Mesenchymal stem cell (in vitro differentiated cells and primary cell): ENCODE data around the gene MGAT4B.

Source experiments
- DNase-seq: peaks from one replicate; pipeline ENCODE4 v3.0.0-alpha.2; 2013
- H2AFZ ChIP-seq: one replicate; pipeline ENCODE4 v1.6.1; 2013; ENCODE audit warnings: low read depth, mild to moderate bottlenecking, control low read depth, inconsistent platforms, low read length, moderate library complexity
- H2AK5ac ChIP-seq: 2 replicates; pipeline ENCODE4 v1.6.1; 2013; ENCODE audit warnings: low read length, moderate library complexity, mild to moderate bottlenecking, inconsistent platforms; ENCODE audit not compliant: severe bottlenecking
- H2BK120ac ChIP-seq: one replicate; pipeline ENCODE4 v1.6.1; 2013; ENCODE audit warnings: low read depth, mild to moderate bottlenecking, inconsistent platforms, low read length, moderate library complexity
- H2BK12ac ChIP-seq, 2 experiments: one replicate each; pipeline ENCODE4 v1.6.1; 2013; ENCODE audit warnings: inconsistent platforms in 2 of 2, low read length in 2 of 2, mild to moderate bottlenecking in 2 of 2, moderate library complexity in 2 of 2, control low read depth in 1 of 2
- H2BK15ac ChIP-seq: one replicate; pipeline ENCODE4 v1.6.1; 2013; ENCODE audit warnings: mild to moderate bottlenecking, low read depth, inconsistent platforms; ENCODE audit not compliant: poor library complexity, severe bottlenecking
- H2BK5ac ChIP-seq: 2 replicates; pipeline ENCODE4 v1.6.1; 2013; ENCODE audit warnings: low read depth, mild to moderate bottlenecking, low read length, control low read depth, inconsistent platforms; ENCODE audit not compliant: poor library complexity, severe bottlenecking
- H3K14ac ChIP-seq, 2 experiments: one replicate each; pipeline ENCODE4 v1.6.1; 2013; ENCODE audit warnings: inconsistent platforms in 2 of 2, low read length in 2 of 2, control low read depth in 1 of 2, mild to moderate bottlenecking in 1 of 2, moderate library complexity in 1 of 2
- H3K18ac ChIP-seq, 2 experiments: one replicate each; pipeline ENCODE4 v1.6.1; 2013; ENCODE audit warnings: inconsistent platforms in 2 of 2, low read length in 2 of 2, control low read depth in 1 of 2, low read depth in 1 of 2, mild to moderate bottlenecking in 1 of 2
- H3K23ac ChIP-seq, 2 experiments: one replicate each; pipeline ENCODE4 v1.6.1; 2013; ENCODE audit warnings: inconsistent platforms in 2 of 2, low read length in 2 of 2, mild to moderate bottlenecking in 2 of 2, moderate library complexity in 2 of 2, control low read depth in 1 of 2
- H3K27ac ChIP-seq: 2 replicates; pipeline ENCODE4 v1.5.1; 2013; ENCODE audit warnings: mild to moderate bottlenecking, moderate library complexity, low read length, control low read depth, inconsistent platforms; ENCODE audit not compliant: poor library complexity, severe bottlenecking
- H3K27me3 ChIP-seq, 2 experiments: 2 replicates each; pipeline versions ENCODE4 v1.6.1 to v1.7.0; 2013; ENCODE audit warnings: low read length in 2 of 2, mild to moderate bottlenecking in 2 of 2, moderate library complexity in 2 of 2, control low read depth in 1 of 2, inconsistent platforms in 1 of 2; ENCODE audit not compliant: control insufficient read depth in 1 of 2, insufficient read depth in 1 of 2
- H3K36me3 ChIP-seq, 2 experiments: 2 replicates each; pipeline versions ENCODE4 v1.6.1 to v1.7.0; 2013; ENCODE audit warnings: low read length in 2 of 2, control low read depth in 1 of 2, inconsistent platforms in 1 of 2, low read depth in 1 of 2, mild to moderate bottlenecking in 1 of 2; ENCODE audit not compliant: insufficient read depth in 2 of 2, control insufficient read depth in 1 of 2
- H3K4ac ChIP-seq, 2 experiments: one replicate each; pipeline ENCODE4 v1.6.1; 2013; ENCODE audit warnings: inconsistent platforms in 2 of 2, low read length in 2 of 2, mild to moderate bottlenecking in 2 of 2, moderate library complexity in 2 of 2, control low read depth in 1 of 2, low read depth in 1 of 2
- H3K4me1 ChIP-seq: 2 replicates; pipeline ENCODE4 v1.6.1; 2013; ENCODE audit warnings: low read depth, low read length, control low read depth; ENCODE audit not compliant: control insufficient read depth, insufficient read depth
- H3K4me2 ChIP-seq: 2 replicates; pipeline ENCODE4 v1.6.1; 2013; ENCODE audit warnings: low read length, mild to moderate bottlenecking, inconsistent platforms; ENCODE audit not compliant: poor library complexity, severe bottlenecking
- H3K4me3 ChIP-seq, 2 experiments: 2 replicates each; pipeline versions ENCODE4 v1.5.1 to v1.7.0; 2013; ENCODE audit warnings: low read length in 2 of 2, mild to moderate bottlenecking in 2 of 2, control low read depth in 1 of 2, low read depth in 1 of 2; ENCODE audit not compliant: insufficient read depth in 1 of 2
- H3K79me1 ChIP-seq: replicated peaks from 2 replicates; pipeline ENCODE4 v1.6.1; 2013; ENCODE audit warnings: mild to moderate bottlenecking, control low read depth, low read length, inconsistent platforms; ENCODE audit not compliant: poor library complexity, severe bottlenecking
- H3K9ac ChIP-seq: 2 replicates; pipeline ENCODE4 v1.7.0; 2013; ENCODE audit warnings: mild to moderate bottlenecking, low read length, moderate library complexity
- H3K9me3 ChIP-seq: 2 replicates; pipeline ENCODE4 v1.7.0; 2013; ENCODE audit warnings: mild to moderate bottlenecking, low read length; ENCODE audit not compliant: control insufficient read depth
- H4K8ac ChIP-seq: one replicate; pipeline ENCODE4 v1.6.1; 2013; ENCODE audit warnings: inconsistent platforms, mild to moderate bottlenecking, low read length, moderate library complexity
- H4K91ac ChIP-seq: one replicate; pipeline ENCODE4 v1.6.1; 2013; ENCODE audit warnings: mild to moderate bottlenecking, low read length, inconsistent platforms
- WGBS: methylation state at CpG from one replicate; pipeline ENCODE4 v1.1.7; 2013; ENCODE audit warnings: mixed read lengths; 5-methylcytosine and 5-hydroxymethylcytosine counted together

Gene MGAT4B

DNA sequence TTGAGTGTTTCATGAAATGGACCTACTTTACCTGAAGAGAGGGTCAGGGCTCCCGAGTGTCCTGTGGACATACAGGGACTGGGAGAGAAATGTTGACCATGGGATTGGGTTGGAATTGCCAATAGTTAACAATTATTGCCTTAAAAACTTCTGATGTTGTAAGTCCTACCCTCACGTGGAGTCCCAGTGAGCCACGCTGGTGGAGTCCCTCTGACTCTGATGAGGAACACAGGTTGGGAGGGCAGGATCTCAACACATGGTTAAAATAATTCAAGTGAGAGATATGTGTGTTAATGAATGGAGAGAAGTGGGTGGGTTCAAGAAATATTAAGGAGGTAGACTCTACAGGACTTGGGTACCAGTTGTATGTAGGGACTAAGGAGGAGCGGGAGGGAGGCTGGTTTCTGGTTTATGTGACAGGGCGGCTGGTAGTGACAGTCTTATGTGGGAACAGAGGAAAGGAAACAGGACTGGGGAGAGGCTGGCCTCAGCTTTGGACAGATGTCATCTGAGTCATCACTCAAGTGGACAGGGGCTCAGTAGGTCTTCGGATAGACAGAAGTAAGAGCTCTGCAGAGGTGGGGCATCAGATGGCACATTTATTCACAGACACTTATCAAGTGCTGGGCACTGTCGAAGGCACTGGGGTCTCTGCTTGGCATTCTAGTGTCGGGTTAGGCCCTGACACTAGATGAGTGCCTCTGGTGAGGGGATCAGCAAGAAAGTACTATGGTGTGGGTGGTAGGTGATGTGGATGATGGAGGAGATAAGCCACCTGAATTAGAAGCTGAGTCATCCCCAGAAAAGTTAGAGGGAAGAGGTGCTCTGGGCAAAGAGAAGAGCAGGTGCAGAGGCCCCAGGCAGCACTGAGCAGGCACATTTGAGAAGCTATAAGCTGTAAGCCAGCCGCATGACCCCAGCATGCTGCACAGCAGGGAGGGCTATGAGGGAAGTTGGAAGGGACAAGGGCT is 46.8 kb downstream of the MGAT4B start:
- no peak overlapping the region for H2BK5ac ChIP-seq
- no peak overlapping the region for H2BK15ac ChIP-seq
- no peak overlapping the region for H3K4me2 ChIP-seq
- H2AK5ac ChIP-seq = no peak overlapping the region
- no peak overlapping the region for H3K9ac ChIP-seq
- no peak overlapping the region for H3K23ac ChIP-seq
- H3K79me1 ChIP-seq = peaks cover 5% of the 10 kb centered on the region
- no peak overlapping the region for H3K14ac ChIP-seq
- 78% methylated on average over 9 of the region's 9 CpGs for WGBS
- H3K4me3 ChIP-seq = no peak overlapping the region
- H3K18ac ChIP-seq = peak overlapping the region in 1 of 2 experiments; percentile 14
- no peak overlapping the region for H4K91ac ChIP-seq
- H3K9me3 ChIP-seq = no peaks in the 10 kb centered on the region
- no peak overlapping the region for H2AFZ ChIP-seq
- H3K27ac ChIP-seq = no peak overlapping the region
- H3K36me3 ChIP-seq = peaks cover 0 to 5% of the 10 kb centered on the region in 2 experiments
- no peak overlapping the region for H2BK120ac ChIP-seq
- no peak overlapping the region for H4K8ac ChIP-seq
- no peak overlapping the region for H3K4ac ChIP-seq
- peak; percentile 47 for DNase-seq
- no peaks in the 10 kb centered on the region for H3K27me3 ChIP-seq
- H3K4me1 ChIP-seq = peaks cover 33% of the 10 kb centered on the region
- H2BK12ac ChIP-seq = no peak overlapping the region

GRCh38 chr5:179758955-179759354 is 47.7 kb downstream of the MGAT4B start:
- 85% methylated on average over 8 of the region's 8 CpGs for WGBS

GRCh38 chr5:179755022-179755421 is 51.6 kb downstream of the MGAT4B start:
- peaks cover 11% of the 10 kb centered on the region for H3K4me1 ChIP-seq
- H3K4ac ChIP-seq = no peak overlapping the region
- H3K79me1 ChIP-seq = peaks cover 18% of the 10 kb centered on the region
- H3K9me3 ChIP-seq = no peaks in the 10 kb centered on the region
- no peaks in the 10 kb centered on the region for H3K27me3 ChIP-seq
- no peak overlapping the region for H3K4me2 ChIP-seq
- no peak overlapping the region for H2BK5ac ChIP-seq
- H3K14ac ChIP-seq = no peak overlapping the region
- no peak overlapping the region for H3K9ac ChIP-seq
- H2AFZ ChIP-seq = no peak overlapping the region
- no peak overlapping the region for H3K27ac ChIP-seq
- peaks cover 6% of the 10 kb centered on the region in 2 experiments for H3K36me3 ChIP-seq
- H4K91ac ChIP-seq = no peak overlapping the region
- H2BK12ac ChIP-seq = no peak overlapping the region
- H2BK15ac ChIP-seq = peak overlapping the region; percentile 40
- H3K4me3 ChIP-seq = no peak overlapping the region
- H2BK120ac ChIP-seq = no peak overlapping the region
- H2AK5ac ChIP-seq = no peak overlapping the region
- WGBS = 28% methylated on average over 2 of the region's 2 CpGs
- no peak overlapping the region for H4K8ac ChIP-seq
- peak; percentile 59 for DNase-seq
- H3K23ac ChIP-seq = no peak overlapping the region
- no peak overlapping the region for H3K18ac ChIP-seq

More at GRCh38 chr5:179758955-179759354, 47.7 kb downstream of the MGAT4B start:
- no peak overlapping the region for H3K14ac ChIP-seq
- no peak overlapping the region for H4K8ac ChIP-seq
- H2BK12ac ChIP-seq = no peak overlapping the region
- no peak overlapping the region for H3K4ac ChIP-seq
- no peak overlapping the region for H3K4me3 ChIP-seq
- no peak overlapping the region for H2AFZ ChIP-seq
- H3K36me3 ChIP-seq = peaks cover 0 to 5% of the 10 kb centered on the region in 2 experiments
- H2BK5ac ChIP-seq = no peak overlapping the region
- peaks cover 31% of the 10 kb centered on the region for H3K4me1 ChIP-seq
- peaks cover 11% of the 10 kb centered on the region for H3K79me1 ChIP-seq
- H3K9me3 ChIP-seq = no peaks in the 10 kb centered on the region
- H2BK15ac ChIP-seq = no peak overlapping the region
- H3K4me2 ChIP-seq = no peak overlapping the region
- H3K23ac ChIP-seq = no peak overlapping the region
- no peak overlapping the region for H2AK5ac ChIP-seq
- H3K27me3 ChIP-seq = no peaks in the 10 kb centered on the region
- H4K91ac ChIP-seq = no peak overlapping the region
- DNase-seq = peak; percentile 30
- H3K27ac ChIP-seq = no peak overlapping the region
- no peak overlapping the region for H3K9ac ChIP-seq
- H2BK120ac ChIP-seq = no peak overlapping the region
- no peak overlapping the region for H3K18ac ChIP-seq

DNA sequence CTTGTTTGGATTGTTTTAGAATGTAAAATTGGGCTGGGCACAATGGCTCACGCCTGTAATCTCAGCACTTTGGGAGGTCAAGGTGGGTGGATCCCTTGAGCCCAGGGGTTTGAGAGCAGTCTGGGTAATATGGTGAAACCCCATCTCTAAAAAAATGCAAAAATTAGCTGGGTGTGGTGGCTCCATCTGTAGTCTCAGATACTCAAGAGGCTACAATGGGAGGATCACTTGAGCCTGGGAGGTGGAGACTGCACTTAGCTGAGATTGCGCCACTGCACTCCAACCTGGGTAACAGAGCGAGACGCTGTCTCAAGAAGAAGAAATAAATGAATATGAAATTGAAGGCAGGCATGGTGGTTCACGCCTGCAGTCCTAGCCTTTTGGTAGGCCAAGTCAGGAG is 52.7 kb downstream of the MGAT4B start:
- H3K27me3 ChIP-seq = no peaks in the 10 kb centered on the region

More for the DNA sequence above, 52.7 kb downstream of the MGAT4B start:
- Histone ChIP-seq H3K9ac (no peak overlapping the region), H3K36me3 (peaks cover 11% of the 10 kb centered on the region in 2 experiments), H4K8ac (no peak overlapping the region), H3K4me1 (peaks cover 5% of the 10 kb centered on the region), H3K18ac (no peak overlapping the region), H2BK12ac (peak overlapping the region in 1 of 2 experiments; percentile 33), H3K79me1 (peaks cover 18% of the 10 kb centered on the region), H3K9me3 (no peaks in the 10 kb centered on the region), H3K4me2 (no peak overlapping the region), H3K23ac (peak overlapping the region in 1 of 2 experiments; percentile 31), H3K27ac (no peak overlapping the region), H2BK120ac (no peak overlapping the region), H2BK5ac (no peak overlapping the region), H3K4me3 (no peak overlapping the region), H2AFZ (no peak overlapping the region), H4K91ac (peak overlapping the region; percentile 48), H3K14ac (no peak overlapping the region), H3K4ac (no peak overlapping the region), H2AK5ac (no peak overlapping the region), H2BK15ac (no peak overlapping the region)
- DNase-seq = no peak
- WGBS = over 99% methylated on average over 5 of the region's 5 CpGs
